Measurements from ENCODE around the gene LIN28B. TPM values are rescaled to one million over a fixed set of nuclear protein-coding genes. Genes with fewer than 3 reads are reported as not detected.
A peak's percentile ranks its signal among the peaks of the same experiment; 100 is the strongest.

LIN28B gene
- total and polyA plus RNA-seq, 2 experiments from 2014 or later = 35.3 to 96.4 TPM

DNA sequence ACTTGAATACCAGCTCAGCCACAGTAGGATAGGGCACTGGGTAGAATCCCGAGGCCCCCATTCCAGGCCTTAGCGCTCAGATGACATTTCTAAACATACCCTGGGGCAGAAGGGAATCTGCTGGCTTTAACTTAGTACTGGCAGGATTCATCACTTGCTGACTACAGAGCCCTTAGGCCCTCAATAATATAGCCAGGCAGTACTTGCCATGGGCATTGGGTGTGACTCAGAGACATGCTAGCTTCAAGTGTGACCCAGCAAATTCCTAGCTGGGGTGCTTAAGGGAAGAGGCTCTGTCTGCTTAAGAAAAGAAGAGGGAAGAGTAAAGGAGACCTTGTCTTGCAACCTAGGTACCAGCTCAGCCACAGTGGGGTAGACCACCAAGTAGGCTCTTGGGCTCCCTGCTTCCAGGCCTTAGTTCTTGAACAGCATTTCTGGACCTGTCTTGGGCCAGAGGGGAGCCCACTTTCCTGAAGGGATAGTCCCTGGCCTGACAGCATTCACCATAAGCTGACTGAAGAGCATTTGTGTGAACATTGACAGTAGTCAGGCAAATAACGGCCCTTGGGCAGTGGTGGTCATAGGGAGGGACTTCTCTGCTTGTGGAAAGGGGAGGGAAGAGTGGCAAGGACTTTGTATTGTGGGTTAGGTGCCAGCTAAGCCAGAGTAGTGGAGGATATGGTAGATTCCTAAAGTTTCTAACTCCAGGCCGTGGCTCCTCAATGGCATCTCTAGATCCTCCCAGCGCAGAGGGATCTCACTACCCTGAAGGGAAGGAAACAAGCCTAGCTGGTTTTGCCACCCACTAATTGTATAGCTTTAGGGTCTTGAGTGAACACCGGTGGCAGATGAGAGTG, 48.6 kb upstream of the LIN28B start (continued):
- TF ChIP-seq, protein P1, sequence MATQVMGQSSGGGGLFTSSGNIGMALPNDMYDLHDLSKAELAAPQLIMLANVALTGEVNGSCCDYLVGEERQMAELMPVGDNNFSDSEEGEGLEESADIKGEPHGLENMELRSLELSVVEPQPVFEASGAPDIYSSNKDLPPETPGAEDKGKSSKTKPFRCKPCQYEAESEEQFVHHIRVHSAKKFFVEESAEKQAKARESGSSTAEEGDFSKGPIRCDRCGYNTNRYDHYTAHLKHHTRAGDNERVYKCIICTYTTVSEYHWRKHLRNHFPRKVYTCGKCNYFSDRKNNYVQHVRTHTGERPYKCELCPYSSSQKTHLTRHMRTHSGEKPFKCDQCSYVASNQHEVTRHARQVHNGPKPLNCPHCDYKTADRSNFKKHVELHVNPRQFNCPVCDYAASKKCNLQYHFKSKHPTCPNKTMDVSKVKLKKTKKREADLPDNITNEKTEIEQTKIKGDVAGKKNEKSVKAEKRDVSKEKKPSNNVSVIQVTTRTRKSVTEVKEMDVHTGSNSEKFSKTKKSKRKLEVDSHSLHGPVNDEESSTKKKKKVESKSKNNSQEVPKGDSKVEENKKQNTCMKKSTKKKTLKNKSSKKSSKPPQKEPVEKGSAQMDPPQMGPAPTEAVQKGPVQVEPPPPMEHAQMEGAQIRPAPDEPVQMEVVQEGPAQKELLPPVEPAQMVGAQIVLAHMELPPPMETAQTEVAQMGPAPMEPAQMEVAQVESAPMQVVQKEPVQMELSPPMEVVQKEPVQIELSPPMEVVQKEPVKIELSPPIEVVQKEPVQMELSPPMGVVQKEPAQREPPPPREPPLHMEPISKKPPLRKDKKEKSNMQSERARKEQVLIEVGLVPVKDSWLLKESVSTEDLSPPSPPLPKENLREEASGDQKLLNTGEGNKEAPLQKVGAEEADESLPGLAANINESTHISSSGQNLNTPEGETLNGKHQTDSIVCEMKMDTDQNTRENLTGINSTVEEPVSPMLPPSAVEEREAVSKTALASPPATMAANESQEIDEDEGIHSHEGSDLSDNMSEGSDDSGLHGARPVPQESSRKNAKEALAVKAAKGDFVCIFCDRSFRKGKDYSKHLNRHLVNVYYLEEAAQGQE (IDR thresholded peaks at IDR 0.05; ENCODE audit: unreplicated experiment) = no peak
- TF ChIP-seq EZH2phosphoT487 (IDR thresholded peaks at IDR 0.05; ENCODE audit: unreplicated experiment) = no peak

DNA sequence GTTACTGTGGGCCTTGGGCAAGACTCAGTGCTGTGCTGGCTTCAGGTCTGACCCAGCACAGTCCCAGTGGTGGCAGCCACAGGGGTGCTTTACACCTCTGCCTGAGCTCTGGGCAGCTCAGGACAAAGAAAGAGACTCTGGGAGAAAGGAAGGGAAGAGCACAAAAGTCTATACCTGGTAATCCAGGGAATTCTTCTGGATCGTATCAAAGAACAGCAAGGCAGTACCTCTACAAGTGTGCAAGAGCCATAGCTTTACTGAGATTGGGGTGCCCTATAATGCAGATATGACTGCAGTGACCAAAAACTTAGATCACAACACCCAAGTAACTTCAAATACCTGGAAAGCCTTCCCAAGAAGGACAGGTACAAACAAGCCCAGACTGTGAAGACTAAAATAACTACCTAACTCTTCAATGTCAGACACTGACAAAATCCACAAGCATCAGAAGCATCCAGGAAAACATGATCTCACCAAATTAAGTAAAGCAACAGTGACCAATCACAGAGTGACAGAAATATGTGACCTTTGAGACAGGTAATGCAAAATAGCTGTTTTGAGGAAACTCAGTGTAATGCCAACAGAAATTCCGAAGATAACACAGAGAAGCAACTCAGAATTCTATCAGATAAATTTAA, 47.9 kb upstream of the LIN28B start:
- no peak overlapping the region for H3K4me2 ChIP-seq

More for the DNA sequence above, 47.9 kb upstream of the LIN28B start:
- Mint-ChIP-seq H3K4me3 (no peak overlapping the region), H3K27me3 (ENCODE audit: insufficient read depth, low read depth, poor library complexity) (peaks cover 4% of the 10 kb centered on the region), H3K27ac (no peak overlapping the region), H3K36me3 (ENCODE audit: low read depth) (no peaks in the 10 kb centered on the region), H3K9me3 (peaks cover under 1% of the 10 kb centered on the region; the same call in 2 of the 3 replicates), H3K4me1 (peaks cover 7% of the 10 kb centered on the region)
- Histone ChIP-seq H3K4me3 (no peak overlapping the region), H3K4me1 (ENCODE audit: insufficient read depth) (no peaks in the 10 kb centered on the region; the same call in 1 of the 2 replicates), H3K36me3 (ENCODE audit: insufficient read depth) (no peaks in the 10 kb centered on the region), H4K20me1 (replicated peaks; ENCODE audit: insufficient read depth) (no peaks in the 10 kb centered on the region), H3F3A (replicated peaks; ENCODE audit: low read depth) (no peaks in the 10 kb centered on the region), H3K27ac (ENCODE audit: low read depth) (no peak overlapping the region), H2AFZ (peak overlapping the region; percentile 32; the same call in 1 of the 2 replicates), H3K9me2 (ENCODE audit: insufficient read depth) (no peaks in the 10 kb centered on the region), H3K27me3 (ENCODE audit: insufficient read depth) (no peaks in the 10 kb centered on the region), H3K79me2 (replicated peaks; ENCODE audit: insufficient read depth) (no peaks in the 10 kb centered on the region)
- TF ChIP-seq, protein P2, sequence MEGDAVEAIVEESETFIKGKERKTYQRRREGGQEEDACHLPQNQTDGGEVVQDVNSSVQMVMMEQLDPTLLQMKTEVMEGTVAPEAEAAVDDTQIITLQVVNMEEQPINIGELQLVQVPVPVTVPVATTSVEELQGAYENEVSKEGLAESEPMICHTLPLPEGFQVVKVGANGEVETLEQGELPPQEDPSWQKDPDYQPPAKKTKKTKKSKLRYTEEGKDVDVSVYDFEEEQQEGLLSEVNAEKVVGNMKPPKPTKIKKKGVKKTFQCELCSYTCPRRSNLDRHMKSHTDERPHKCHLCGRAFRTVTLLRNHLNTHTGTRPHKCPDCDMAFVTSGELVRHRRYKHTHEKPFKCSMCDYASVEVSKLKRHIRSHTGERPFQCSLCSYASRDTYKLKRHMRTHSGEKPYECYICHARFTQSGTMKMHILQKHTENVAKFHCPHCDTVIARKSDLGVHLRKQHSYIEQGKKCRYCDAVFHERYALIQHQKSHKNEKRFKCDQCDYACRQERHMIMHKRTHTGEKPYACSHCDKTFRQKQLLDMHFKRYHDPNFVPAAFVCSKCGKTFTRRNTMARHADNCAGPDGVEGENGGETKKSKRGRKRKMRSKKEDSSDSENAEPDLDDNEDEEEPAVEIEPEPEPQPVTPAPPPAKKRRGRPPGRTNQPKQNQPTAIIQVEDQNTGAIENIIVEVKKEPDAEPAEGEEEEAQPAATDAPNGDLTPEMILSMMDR (conservative IDR thresholded peaks at IDR 0.05; ENCODE audit: low read depth in 2 of 2) = no peak
- TF ChIP-seq EZH2phosphoT487 (IDR thresholded peaks at IDR 0.05; ENCODE audit: unreplicated experiment) = no peak
- TF ChIP-seq ZNF114 (CRISPR knock-in tag; IDR thresholded peaks at IDR 0.05) = no peak
- DNase-seq (ENCODE audit: low spot score) (no peak), ATAC-seq (peak; percentile 50)
